ENCODE results near the gene UBE2V1.

GRCh38 chr20:50140339-50140859, 27.4 kb upstream of the UBE2V1 start:
- TF ChIP-seq, protein P1, sequence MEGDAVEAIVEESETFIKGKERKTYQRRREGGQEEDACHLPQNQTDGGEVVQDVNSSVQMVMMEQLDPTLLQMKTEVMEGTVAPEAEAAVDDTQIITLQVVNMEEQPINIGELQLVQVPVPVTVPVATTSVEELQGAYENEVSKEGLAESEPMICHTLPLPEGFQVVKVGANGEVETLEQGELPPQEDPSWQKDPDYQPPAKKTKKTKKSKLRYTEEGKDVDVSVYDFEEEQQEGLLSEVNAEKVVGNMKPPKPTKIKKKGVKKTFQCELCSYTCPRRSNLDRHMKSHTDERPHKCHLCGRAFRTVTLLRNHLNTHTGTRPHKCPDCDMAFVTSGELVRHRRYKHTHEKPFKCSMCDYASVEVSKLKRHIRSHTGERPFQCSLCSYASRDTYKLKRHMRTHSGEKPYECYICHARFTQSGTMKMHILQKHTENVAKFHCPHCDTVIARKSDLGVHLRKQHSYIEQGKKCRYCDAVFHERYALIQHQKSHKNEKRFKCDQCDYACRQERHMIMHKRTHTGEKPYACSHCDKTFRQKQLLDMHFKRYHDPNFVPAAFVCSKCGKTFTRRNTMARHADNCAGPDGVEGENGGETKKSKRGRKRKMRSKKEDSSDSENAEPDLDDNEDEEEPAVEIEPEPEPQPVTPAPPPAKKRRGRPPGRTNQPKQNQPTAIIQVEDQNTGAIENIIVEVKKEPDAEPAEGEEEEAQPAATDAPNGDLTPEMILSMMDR (IDR thresholded peaks at IDR 0.05): no peak
- no peak for TF ChIP-seq EP300 (IDR thresholded peaks at IDR 0.05)
- no peak for TF ChIP-seq POLR2A (IDR thresholded peaks at IDR 0.05)
